GM13976 (cell line): ENCODE data around the gene STYXL2.

Experiments used
- DNase-seq: peaks from one replicate; pipeline ENCODE4 v3.0.0; 2012; ENCODE audit warnings: low spot score
- in situ Hi-C: fragments of 300-500 bp; cut with MboI; formaldehyde crosslinking; loops from one replicate; pipeline ENCODE4 v1.12.0; 2022; ENCODE audit warnings: low sequenced_read_pairs, mixed read lengths, inconsistent platforms; ENCODE audit not compliant: unreplicated experiment
- TF ChIP-seq, protein P1 (sequence below): IDR thresholded peaks from 2 replicates; pipeline ENCODE4 v1.5.1; 2012; ENCODE audit warnings: borderline replicate concordance, mild to moderate bottlenecking; ENCODE audit not compliant: insufficient read depth; ENCODE audit errors: extremely low read depth, missing control alignments, control extremely low read depth

Gene STYXL2

DNA sequence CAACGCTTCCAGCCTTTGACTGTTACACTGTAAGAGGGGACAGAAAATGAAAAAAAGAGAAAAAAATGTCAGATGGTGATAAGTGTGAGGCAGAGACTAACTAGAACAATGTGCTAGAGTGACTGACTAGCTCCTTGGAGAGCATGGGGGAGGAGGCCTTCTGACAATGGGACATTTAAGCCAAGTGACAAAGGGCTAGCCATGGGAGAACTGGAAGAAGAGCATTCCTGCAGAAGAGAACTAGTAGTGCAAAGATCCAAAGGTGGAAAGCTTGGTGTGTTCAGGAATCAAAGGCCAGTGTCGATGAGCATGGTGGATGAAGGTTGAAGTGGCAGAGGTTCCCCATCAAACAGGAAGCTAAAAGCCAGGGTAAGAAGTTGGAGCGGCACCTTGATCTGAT lies 25.8 kb downstream of the STYXL2 start:
- TF ChIP-seq, protein P1, sequence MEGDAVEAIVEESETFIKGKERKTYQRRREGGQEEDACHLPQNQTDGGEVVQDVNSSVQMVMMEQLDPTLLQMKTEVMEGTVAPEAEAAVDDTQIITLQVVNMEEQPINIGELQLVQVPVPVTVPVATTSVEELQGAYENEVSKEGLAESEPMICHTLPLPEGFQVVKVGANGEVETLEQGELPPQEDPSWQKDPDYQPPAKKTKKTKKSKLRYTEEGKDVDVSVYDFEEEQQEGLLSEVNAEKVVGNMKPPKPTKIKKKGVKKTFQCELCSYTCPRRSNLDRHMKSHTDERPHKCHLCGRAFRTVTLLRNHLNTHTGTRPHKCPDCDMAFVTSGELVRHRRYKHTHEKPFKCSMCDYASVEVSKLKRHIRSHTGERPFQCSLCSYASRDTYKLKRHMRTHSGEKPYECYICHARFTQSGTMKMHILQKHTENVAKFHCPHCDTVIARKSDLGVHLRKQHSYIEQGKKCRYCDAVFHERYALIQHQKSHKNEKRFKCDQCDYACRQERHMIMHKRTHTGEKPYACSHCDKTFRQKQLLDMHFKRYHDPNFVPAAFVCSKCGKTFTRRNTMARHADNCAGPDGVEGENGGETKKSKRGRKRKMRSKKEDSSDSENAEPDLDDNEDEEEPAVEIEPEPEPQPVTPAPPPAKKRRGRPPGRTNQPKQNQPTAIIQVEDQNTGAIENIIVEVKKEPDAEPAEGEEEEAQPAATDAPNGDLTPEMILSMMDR, result no peak
- in situ Hi-C loops, result loop anchor here (10.0 kb wide), 1 partner anchor 55 kb away; no protein-coding TSS in a partner anchor

DNA sequence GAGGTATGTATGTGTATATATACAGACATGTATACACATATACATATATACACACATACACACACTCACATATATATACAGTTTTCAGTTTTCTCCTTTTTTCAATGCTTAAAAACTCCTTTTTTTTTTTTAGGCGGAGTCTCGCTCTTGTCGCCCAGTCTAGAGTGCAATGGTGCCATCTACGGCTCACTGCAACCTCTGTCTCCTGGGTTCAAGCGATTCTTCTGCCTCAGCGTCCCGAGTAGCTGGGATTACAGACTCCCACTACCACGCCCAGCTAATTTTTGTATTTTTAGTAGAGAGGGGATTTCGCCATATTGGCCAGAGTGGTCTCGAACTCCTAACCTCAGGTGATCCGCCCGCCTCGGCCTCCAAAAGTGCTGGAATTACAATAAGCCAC lies 27.0 kb downstream of the STYXL2 start:
- TF ChIP-seq, protein P1, result no peak
- DNase-seq, result no peak
- in situ Hi-C loops, result loop anchor here (10.0 kb wide), 1 partner anchor 56 kb away; no protein-coding TSS in a partner anchor

More for the DNA sequence above, 25.8 kb downstream of the STYXL2 start:
- no peak for DNase-seq

DNA sequence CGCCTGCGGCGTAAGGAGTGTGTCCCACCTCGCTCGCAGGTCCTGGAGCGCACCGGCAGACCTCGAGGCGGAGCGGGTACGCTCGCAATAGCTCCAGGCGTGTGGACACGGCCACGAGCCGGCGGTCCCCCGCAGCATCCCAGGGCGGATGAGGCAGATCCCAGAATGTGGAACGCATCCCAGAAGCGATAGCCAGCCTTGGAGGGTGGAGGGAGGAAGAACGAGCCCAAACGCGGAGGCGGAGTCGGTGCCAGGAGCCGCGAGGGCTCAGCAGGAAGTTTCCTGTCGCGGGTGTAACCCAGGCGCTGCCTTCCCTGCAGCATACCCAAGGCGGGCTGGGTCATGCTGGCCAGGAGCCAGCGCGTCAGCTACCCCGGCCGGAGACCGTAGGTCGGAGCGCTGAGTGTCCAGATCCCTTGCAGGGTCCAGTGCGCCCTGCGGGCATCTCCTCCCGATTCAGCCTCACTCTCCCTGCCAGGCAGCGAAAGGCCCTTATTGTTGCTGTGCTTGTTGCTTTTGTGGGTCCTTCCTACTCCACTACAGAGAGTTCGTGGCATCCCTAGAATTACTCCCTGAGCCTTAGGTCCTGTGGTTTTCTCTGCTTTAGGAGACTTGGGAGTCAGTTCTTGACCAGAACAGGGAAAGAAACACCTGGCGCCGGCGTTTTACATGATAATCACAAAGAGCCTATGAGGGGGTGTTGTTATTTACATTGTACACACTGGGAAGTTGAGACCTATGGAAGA lies 27.7 kb downstream of the STYXL2 start:
- TF ChIP-seq, protein P1, result no peak
- in situ Hi-C loops, result loop anchor here (10.0 kb wide), 1 partner anchor 57 kb away; no protein-coding TSS in a partner anchor
- no peak for DNase-seq

DNA sequence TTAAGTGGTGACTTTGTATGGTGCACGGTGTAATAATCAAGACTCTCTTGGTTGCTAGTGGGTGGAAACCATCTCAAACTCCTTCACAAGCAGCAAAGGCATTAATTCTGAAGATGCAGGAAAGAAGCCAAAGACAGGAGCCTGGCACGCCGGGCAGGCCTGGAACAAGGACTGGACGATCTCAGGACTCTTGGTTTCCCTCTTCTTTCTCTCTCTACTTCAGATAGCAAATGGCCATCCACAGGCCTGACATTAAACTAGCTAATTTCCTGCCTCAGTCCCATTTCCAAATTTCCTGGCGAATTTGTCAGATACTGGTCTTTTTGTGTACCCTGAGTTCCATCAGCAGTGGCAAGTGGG lies 28.2 kb downstream of the STYXL2 start:
- DNase-seq, result no peak
- TF ChIP-seq, protein P1, result no peak
- in situ Hi-C loops, result loop anchor here (10.0 kb wide), 1 partner anchor 57 kb away; no protein-coding TSS in a partner anchor

DNA sequence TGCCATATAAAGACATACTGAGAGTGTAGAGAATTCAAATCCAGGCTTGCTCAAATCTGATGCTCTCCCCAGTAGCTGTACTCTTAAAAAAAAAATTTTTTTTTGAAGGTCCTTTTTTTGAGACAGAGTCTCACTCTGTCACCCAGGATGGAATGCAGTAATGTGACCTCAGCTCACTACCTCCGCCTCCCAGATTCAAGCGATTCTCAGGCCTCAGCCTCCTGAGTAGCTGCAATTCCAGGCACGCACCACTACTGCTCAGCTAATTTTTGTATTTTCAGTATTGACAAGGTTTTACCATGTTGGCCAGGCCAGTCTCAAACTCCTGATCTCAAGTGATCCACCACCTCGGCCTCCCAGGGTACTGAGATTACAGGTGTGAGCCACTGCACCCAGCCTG lies 28.7 kb downstream of the STYXL2 start:
- in situ Hi-C loops, result loop anchor here (10.0 kb wide), 1 partner anchor 58 kb away; no protein-coding TSS in a partner anchor
- TF ChIP-seq, protein P1, result no peak
- DNase-seq, result no peak

DNA sequence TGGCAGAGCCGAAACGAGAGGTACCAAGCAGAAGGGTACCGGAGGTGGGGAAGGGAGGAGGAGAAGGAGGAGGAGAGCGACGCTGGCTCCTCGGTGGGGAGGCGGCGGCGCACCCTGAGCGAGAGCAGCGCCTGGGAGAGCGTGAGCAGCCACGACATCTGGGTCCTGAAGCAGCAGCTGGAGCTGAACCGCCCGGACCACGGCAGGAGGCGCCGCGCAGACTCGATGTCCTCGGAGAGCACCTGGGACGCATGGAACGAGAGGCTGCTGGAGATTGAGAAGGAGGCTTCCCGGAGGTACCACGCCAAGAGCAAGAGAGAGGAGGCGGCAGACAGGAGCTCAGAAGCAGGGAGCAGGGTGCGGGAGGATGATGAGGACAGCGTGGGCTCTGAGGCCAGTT lies 32.4 kb downstream of the STYXL2 start:
- DNase-seq, result no peak
- TF ChIP-seq, protein P1, result no peak
- in situ Hi-C loops, result loop anchor here (10.0 kb wide), 1 partner anchor 62 kb away; no protein-coding TSS in a partner anchor
